Mammary epithelial cell (primary cell): Measurements from ENCODE around the gene OR51A2.

ENCODE experiments used
- CTCF ChIP-seq, 2 donors: IDR thresholded peaks in 1 of 2; conservative IDR thresholded peaks in 1 of 2; 2 replicates each; pipeline ENCODE4 v1.5.1; 2011 to 2012; ENCODE audit warnings: inconsistent platforms in 2 of 2, low read length in 2 of 2, mild to moderate bottlenecking in 2 of 2, control low read depth in 1 of 2, low read depth in 1 of 2; ENCODE audit not compliant: insufficient read depth in 1 of 2; ENCODE audit errors: extremely low read depth in 1 of 2
- EZH2 ChIP-seq: IDR thresholded peaks from 2 replicates; pipeline ENCODE4 v1.6.1; 2012; ENCODE audit warnings: low read length, inconsistent platforms, borderline replicate concordance

DNA sequence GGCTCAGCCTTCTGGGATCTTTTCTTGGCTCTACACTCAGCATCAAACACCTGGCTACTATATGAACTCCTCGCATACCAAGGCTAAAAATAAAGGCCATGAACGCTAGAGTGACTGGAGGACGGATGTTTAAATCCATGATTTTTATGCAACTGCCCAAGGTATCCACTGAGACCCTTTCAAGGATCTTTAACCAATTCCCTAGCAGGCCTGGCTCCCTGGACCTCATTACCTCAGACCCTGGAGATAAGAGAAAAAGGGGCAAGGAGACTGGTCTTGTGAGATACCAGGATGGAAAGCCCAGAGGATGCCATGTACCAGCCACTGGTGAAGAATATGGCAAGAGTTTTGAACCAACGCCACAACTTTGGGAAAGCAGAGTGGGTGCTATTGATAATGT, 36.3 kb downstream of the OR51A2 start, which contains the start of gene OR51G2:
- TF ChIP-seq CTCF (conservative IDR thresholded peaks at IDR 0.05 in 1 of 2, IDR thresholded peaks at IDR 0.05 in 1 of 2; ENCODE audit: extremely low read depth in 1 of 2, insufficient read depth in 1 of 2, low read depth in 1 of 2, low read length in 2 of 2) (no peak), EZH2 (no peak)
